Esophagus muscularis mucosa (tissue), 4 donors: Measurements from ENCODE around the gene ELP1. TPM values are rescaled to one million over a fixed set of nuclear protein-coding genes. Genes with fewer than 3 reads are reported as not detected.

ENCODE experiments used
- DNase-seq: peaks from one replicate; pipeline ENCODE4 v3.0.0-alpha.2; 2017; ENCODE audit errors: extremely low spot score
- H3K27ac ChIP-seq, 4 donors: fragments of 200-600 bp; sonication (generic); replicated peaks in 1 of 4; 1 replicate in 3 of 4; 2 replicates in 1 of 4; pipeline ENCODE4 v1.5.1; 2016 to 2019; ENCODE audit warnings: mild to moderate bottlenecking in 1 of 4
- H3K27me3 ChIP-seq, 4 donors: fragments of 200-600 bp; sonication (generic); one replicate each; pipeline versions ENCODE4 v1.5.1 to v1.6.0; 2016 to 2019
- H3K36me3 ChIP-seq, 4 donors: fragments of 200-600 bp; sonication (generic); one replicate each; pipeline ENCODE4 v1.5.1; 2016 to 2019
- H3K4me1 ChIP-seq, 4 donors: fragments of 200-600 bp; sonication (generic); one replicate each; pipeline ENCODE4 v1.5.1; 2016 to 2019
- H3K4me3 ChIP-seq, 4 donors: fragments of 200-600 bp; sonication (generic); 1 replicate in 2 of 4; 2 replicates in 2 of 4; pipeline ENCODE4 v1.5.1; 2016 to 2019; ENCODE audit warnings: mild to moderate bottlenecking in 4 of 4, moderate library complexity in 1 of 4
- H3K9me3 ChIP-seq, 4 donors: fragments of 200-600 bp; sonication (generic); 1 replicate in 3 of 4; 2 replicates in 1 of 4; pipeline ENCODE4 v1.5.1; 2016 to 2019
- CTCF ChIP-seq, 3 experiments: fragments of 200-600 bp in 2 of 3; fragments of 450-650 bp in 1 of 3; sonication (generic) in 2 of 3; IDR thresholded peaks; one replicate each; pipeline ENCODE4 v1.5.1; 2017 to 2019; ENCODE audit warnings: antibody characterized with exemption in 3 of 3, mild to moderate bottlenecking in 2 of 3, moderate library complexity in 1 of 3
- EP300 ChIP-seq: sonication (generic); formaldehyde crosslinking; IDR thresholded peaks from one replicate; pipeline ENCODE4 v1.6.1; 2017; ENCODE audit warnings: antibody characterized with exemption
- POLR2A ChIP-seq: fragments of 450-650 bp; IDR thresholded peaks from one replicate; pipeline ENCODE4 v1.6.1; 2017; ENCODE audit warnings: antibody characterized with exemption, moderate library complexity, mild to moderate bottlenecking, low read depth
- POLR2AphosphoS5 ChIP-seq, 2 donors: sonication (generic); formaldehyde crosslinking; IDR thresholded peaks; one replicate each; pipeline ENCODE4 v1.6.1; 2017; ENCODE audit warnings: antibody characterized with exemption in 2 of 2
- WGBS: methylation state at CpG from one replicate; pipeline ENCODE4 v1.1.5; 2018; 5-methylcytosine and 5-hydroxymethylcytosine counted together
- intact Hi-C: fragments of 100-400 bp; cut with DNase I; formaldehyde crosslinking; loops from one replicate; pipeline ENCODE4 v1.15.1; 2023
- total RNA-seq, 4 donors: library from RNA; depleted of rRNA; stranded (reverse); fragments of >200 nt; gene quantifications; one replicate each; pipeline versions ENCODE4 v1.1.0 to v1.2.1, GENCODE V29; 2016

Gene ELP1
- total RNA-seq, 4 donors from 2014 or later: 14.1 to 16.2 (median 14.5) TPM

GRCh38 chr9:108961151-108961550 lies 27.2 kb upstream of the ELP1 start:
- H3K36me3 ChIP-seq: peaks cover 0 to 22% (median 7%) of the 10 kb centered on the region in 4 donors
- peaks cover 0 to 11% (median 9%) of the 10 kb centered on the region in 4 donors for H3K4me1 ChIP-seq
- no peak overlapping the region for H3K27ac ChIP-seq
- WGBS: 95% methylated on average over 2 of the region's 2 CpGs
- TF ChIP-seq POLR2A (no peak), POLR2AphosphoS5 (IDR thresholded peaks at IDR 0.05) (no peak), CTCF (IDR thresholded peaks at IDR 0.05) (no peak), EP300 (no peak)
- no peaks in the 10 kb centered on the region for H3K9me3 ChIP-seq
- DNase-seq: no peak
- no peak overlapping the region for H3K4me3 ChIP-seq
- no peaks in the 10 kb centered on the region for H3K27me3 ChIP-seq
- intact Hi-C loops: no loop called here

- DNase-seq: no peak
- Histone ChIP-seq H3K36me3 (peaks cover 0 to 15% (median 3%) of the 10 kb centered on the region in 4 donors), H3K27ac (no peak overlapping the region), H3K9me3 (no peaks in the 10 kb centered on the region), H3K4me1 (peaks cover 0 to 11% (median 9%) of the 10 kb centered on the region in 4 donors), H3K27me3 (no peaks in the 10 kb centered on the region), H3K4me3 (no peak overlapping the region)
- no peak for TF ChIP-seq EP300
- no peak for TF ChIP-seq POLR2AphosphoS5 (IDR thresholded peaks at IDR 0.05)
- no peak for TF ChIP-seq POLR2A
- TF ChIP-seq CTCF (IDR thresholded peaks at IDR 0.05): no peak
- intact Hi-C loops: no loop called here
- WGBS: 30% methylated on average over 6 of the region's 6 CpGs
These were observed 26.4 kb upstream of the ELP1 start for GRCh38 chr9:108960331-108960730.

GRCh38 chr9:108956631-108957026 lies 22.7 kb upstream of the ELP1 start:
- no peak overlapping the region for H3K27ac ChIP-seq
- intact Hi-C loops: no loop called here
- H3K27me3 ChIP-seq: no peaks in the 10 kb centered on the region
- TF ChIP-seq POLR2AphosphoS5 (IDR thresholded peaks at IDR 0.05) (no peak), CTCF (IDR thresholded peaks at IDR 0.05) (no peak), EP300 (no peak), POLR2A (no peak)
- no peaks in the 10 kb centered on the region for H3K9me3 ChIP-seq
- H3K36me3 ChIP-seq: peaks cover 0 to 10% (median 6%) of the 10 kb centered on the region in 4 donors
- no peak for DNase-seq
- H3K4me3 ChIP-seq: no peak overlapping the region
- H3K4me1 ChIP-seq: peaks cover 11 to 22% (median 16%) of the 10 kb centered on the region in 4 donors

GRCh38 chr9:108956022-108956630 lies 22.2 kb upstream of the ELP1 start:
- H3K27me3 ChIP-seq: no peaks in the 10 kb centered on the region
- intact Hi-C loops: no loop called here
- TF ChIP-seq CTCF (IDR thresholded peaks at IDR 0.05): no peak
- no peak for TF ChIP-seq POLR2AphosphoS5 (IDR thresholded peaks at IDR 0.05)
- no peak for TF ChIP-seq EP300
- no peak for TF ChIP-seq POLR2A
- WGBS: 91% methylated on average over 4 of the region's 4 CpGs
- H3K4me1 ChIP-seq: peaks cover 9 to 22% (median 14%) of the 10 kb centered on the region in 4 donors
- H3K27ac ChIP-seq: no peak overlapping the region
- no peak overlapping the region for H3K4me3 ChIP-seq
- no peak for DNase-seq
- peaks cover 0 to 15% (median 7%) of the 10 kb centered on the region in 4 donors for H3K36me3 ChIP-seq
- H3K9me3 ChIP-seq: no peaks in the 10 kb centered on the region
